MM.1S (cell line): ENCODE measurements around the gene LSM7.

ENCODE experiments used
- DNase-seq: peaks from one replicate; pipeline ENCODE4 v3.0.0-alpha.2; 2015
- H2AFZ ChIP-seq: fragments of 300-600 bp; sonication (generic); 2 replicates; pipeline ENCODE4 v1.6.0; 2016; ENCODE audit warnings: antibody characterized with exemption, low read length
- H3F3A ChIP-seq: fragments of 300-600 bp; sonication (generic); 2 replicates; pipeline ENCODE4 v1.6.1; 2016; ENCODE audit warnings: mild to moderate bottlenecking, antibody characterized with exemption, low read length, moderate library complexity, mixed read lengths; ENCODE audit not compliant: insufficient read depth
- H3K27ac ChIP-seq: fragments of 300-600 bp; sonication (generic); 2 replicates; pipeline ENCODE4 v1.5.1; 2016; ENCODE audit warnings: mild to moderate bottlenecking, low read length
- H3K27me3 ChIP-seq: fragments of 300-600 bp; sonication (generic); replicated peaks from 2 replicates; pipeline ENCODE4 v1.6.0; 2016; ENCODE audit warnings: low read length; ENCODE audit not compliant: insufficient read depth
- H3K36me3 ChIP-seq: fragments of 300-600 bp; sonication (generic); replicated peaks from 2 replicates; pipeline ENCODE4 v1.6.1; 2016; ENCODE audit warnings: mild to moderate bottlenecking, low read length, mixed read lengths; ENCODE audit not compliant: insufficient read depth
- H3K4me1 ChIP-seq: fragments of 300-600 bp; sonication (generic); 2 replicates; pipeline ENCODE4 v1.6.1; 2016; ENCODE audit warnings: low read length, mixed read lengths
- H3K4me2 ChIP-seq: fragments of 300-600 bp; sonication (generic); 2 replicates; pipeline ENCODE4 v1.6.0; 2016; ENCODE audit warnings: low read depth, low read length
- H3K4me3 ChIP-seq: fragments of 300-600 bp; sonication (generic); 2 replicates; pipeline ENCODE4 v1.5.1; 2016; ENCODE audit warnings: low read length, mixed read lengths
- H3K79me2 ChIP-seq: fragments of 300-600 bp; sonication (generic); 2 replicates; pipeline ENCODE4 v1.6.1; 2016; ENCODE audit warnings: mixed run types, low read length, mixed read lengths
- H3K9ac ChIP-seq: fragments of 300-600 bp; sonication (generic); 2 replicates; pipeline ENCODE4 v1.6.1; 2016; ENCODE audit warnings: low read length, mixed read lengths
- H3K9me2 ChIP-seq: fragments of 300-600 bp; sonication (generic); replicated peaks from 2 replicates; pipeline ENCODE4 v1.6.1; 2016; ENCODE audit warnings: mild to moderate bottlenecking, low read length, mixed read lengths; ENCODE audit not compliant: insufficient read depth
- H3K9me3 ChIP-seq: fragments of 300-600 bp; sonication (generic); replicated peaks from 2 replicates; pipeline ENCODE4 v1.6.1; 2016; ENCODE audit warnings: mild to moderate bottlenecking, low read length, mixed read lengths; ENCODE audit not compliant: insufficient read depth
- H4K20me1 ChIP-seq: fragments of 300-600 bp; sonication (generic); 2 replicates; pipeline ENCODE4 v1.6.1; 2016; ENCODE audit warnings: mild to moderate bottlenecking, low read length, moderate library complexity, mixed read lengths; ENCODE audit not compliant: insufficient read depth
- CTCF ChIP-seq: fragments of 300-600 bp; sonication (generic); IDR thresholded peaks from 2 replicates; pipeline ENCODE4 v1.5.1; 2016; ENCODE audit warnings: antibody characterized with exemption, low read length, mixed read lengths
- EZH2 ChIP-seq: fragments of 300-600 bp; sonication (generic); optimal IDR thresholded peaks from 2 replicates; pipeline ENCODE3; 2017; ENCODE audit warnings: low read depth, mild to moderate bottlenecking, antibody characterized with exemption, low read length, mixed read lengths
- EZH2phosphoT487 ChIP-seq: fragments of 300-600 bp; sonication (generic); IDR thresholded peaks from 2 replicates; pipeline ENCODE4 v1.6.1; 2018; ENCODE audit warnings: antibody characterized with exemption, low read length

Gene LSM7

GRCh38 chr19:2329501-2329916 lies 1.1 kb upstream of the LSM7 start:
- H3F3A ChIP-seq: peaks cover 27% of the 10 kb centered on the region
- peak overlapping the region; percentile 95 for H3K4me3 ChIP-seq
- 0 out of 2 replicates have a peak, but pooled peaks cover 2% of the 10 kb centered on the region for H3K36me3 ChIP-seq
- no peak for DNase-seq
- H3K4me2 ChIP-seq: peak overlapping the region; percentile 83
- no peaks in the 10 kb centered on the region for H3K9me2 ChIP-seq
- peaks cover 42% of the 10 kb centered on the region for H3K4me1 ChIP-seq
- peak overlapping the region; percentile 97; the same call in 1 of the 2 replicates for H3K9ac ChIP-seq
- no peaks in the 10 kb centered on the region for H3K27me3 ChIP-seq
- no peaks in the 10 kb centered on the region for H4K20me1 ChIP-seq
- H3K9me3 ChIP-seq: no peaks in the 10 kb centered on the region
- TF ChIP-seq CTCF: no peak
- no peak for TF ChIP-seq EZH2phosphoT487
- TF ChIP-seq EZH2: no peak
- H3K27ac ChIP-seq: peak overlapping the region; percentile 53; the same call in 1 of the 2 replicates
- no peak overlapping the region for H2AFZ ChIP-seq
- H3K79me2 ChIP-seq: peaks cover 97% of the 10 kb centered on the region

GRCh38 chr19:2329149-2329478 lies 728 bp upstream of the LSM7 start:
- H3K4me3 ChIP-seq: peak overlapping the region; percentile 95
- H3K27me3 ChIP-seq: no peaks in the 10 kb centered on the region
- peaks cover 97% of the 10 kb centered on the region for H3K79me2 ChIP-seq
- no peaks in the 10 kb centered on the region for H3K9me2 ChIP-seq
- H4K20me1 ChIP-seq: no peaks in the 10 kb centered on the region
- peak overlapping the region; percentile 83 for H3K4me2 ChIP-seq
- peak overlapping the region; percentile 97 for H3K9ac ChIP-seq
- no peak for TF ChIP-seq EZH2
- no peak for TF ChIP-seq CTCF
- TF ChIP-seq EZH2phosphoT487: no peak
- DNase-seq: no peak
- H3K9me3 ChIP-seq: no peaks in the 10 kb centered on the region
- peak overlapping the region; percentile 53; the same call in 1 of the 2 replicates for H3K27ac ChIP-seq
- H2AFZ ChIP-seq: peak overlapping the region; percentile 52
- peaks cover 24% of the 10 kb centered on the region for H3F3A ChIP-seq
- H3K36me3 ChIP-seq: no peaks in the 10 kb centered on the region
- peaks cover 42% of the 10 kb centered on the region for H3K4me1 ChIP-seq

GRCh38 chr19:2327773-2328400 lies 499 bp downstream of the LSM7 start:
- H3K4me3 ChIP-seq: peak overlapping the region; percentile 95
- peaks cover 20% of the 10 kb centered on the region for H3F3A ChIP-seq
- H3K79me2 ChIP-seq: peaks cover 91% of the 10 kb centered on the region
- no peaks in the 10 kb centered on the region for H3K9me3 ChIP-seq
- H3K9me2 ChIP-seq: no peaks in the 10 kb centered on the region
- peak overlapping the region; percentile 83 for H3K4me2 ChIP-seq
- H4K20me1 ChIP-seq: no peaks in the 10 kb centered on the region
- H3K36me3 ChIP-seq: no peaks in the 10 kb centered on the region
- no peak for TF ChIP-seq EZH2
- no peak for TF ChIP-seq EZH2phosphoT487
- no peak for TF ChIP-seq CTCF
- peaks cover 31% of the 10 kb centered on the region for H3K4me1 ChIP-seq
- peak overlapping the region; percentile 97 for H3K9ac ChIP-seq
- H3K27me3 ChIP-seq: no peaks in the 10 kb centered on the region
- DNase-seq: peak; percentile 69
- H3K27ac ChIP-seq: peak overlapping the region; percentile 26; the same call in 1 of the 2 replicates
- H2AFZ ChIP-seq: peak overlapping the region; percentile 52
